ENCODE data around the gene C9orf85.

The C9orf85 gene

DNA sequence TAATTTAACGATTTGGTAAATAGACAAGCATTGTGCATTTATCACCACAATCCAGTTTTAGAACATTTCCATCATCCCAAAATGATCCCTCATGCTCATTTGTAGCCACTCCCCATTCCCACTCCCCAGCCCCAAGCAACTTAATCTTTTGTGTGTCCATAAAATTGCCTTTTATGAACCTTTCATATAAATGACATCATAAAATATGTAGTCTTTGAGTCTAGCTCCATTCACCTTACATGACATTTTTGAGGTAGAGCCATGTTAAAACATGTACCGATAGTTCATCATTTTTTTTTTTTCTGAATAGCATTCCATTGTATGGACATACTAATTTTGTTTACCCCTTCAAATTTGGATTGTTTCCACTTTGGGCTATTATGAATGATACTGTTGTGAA is 70.5 kb downstream of the C9orf85 start:
- DNase-seq (ENCODE audit: low read depth): no peak
- no peak for TF ChIP-seq CTCF (conservative IDR thresholded peaks at IDR 0.05; ENCODE audit: low read depth, low read length)
- no peak overlapping the region for H3K4me3 ChIP-seq (ENCODE audit: low read depth, low read length)

GRCh38 chr9:71984403-71984802 is 73.0 kb downstream of the C9orf85 start:
- peak; percentile 30 for DNase-seq (ENCODE audit: low read depth)
- TF ChIP-seq CTCF (conservative IDR thresholded peaks at IDR 0.05; ENCODE audit: low read depth, low read length): no peak

DNA sequence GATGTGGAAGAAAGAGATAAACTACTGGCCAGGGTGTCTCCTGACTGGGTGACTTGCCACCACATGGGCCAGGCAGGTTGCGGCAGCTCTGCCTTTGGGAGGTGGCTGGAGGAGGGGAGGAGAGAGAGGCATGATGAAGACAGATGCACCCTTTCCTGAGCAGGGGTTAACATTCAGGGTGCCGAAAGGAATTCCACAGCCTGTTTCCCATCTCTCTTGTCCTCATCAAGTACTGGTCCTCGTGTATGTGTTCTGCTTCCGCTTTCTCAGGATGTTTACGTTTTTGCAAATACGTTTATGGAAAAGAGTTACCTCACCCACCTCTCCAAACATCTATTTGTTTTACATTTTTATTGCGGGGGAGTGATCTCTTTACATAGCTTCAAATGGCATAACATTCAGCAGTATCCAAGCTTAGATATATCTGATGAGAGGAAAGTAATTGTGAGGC is 73.4 kb downstream of the C9orf85 start:
- H3K4me3 ChIP-seq (ENCODE audit: low read depth, low read length): no peak overlapping the region
- TF ChIP-seq CTCF (conservative IDR thresholded peaks at IDR 0.05; ENCODE audit: low read depth, low read length): no peak
- DNase-seq (ENCODE audit: low read depth): no peak

More at GRCh38 chr9:71984403-71984802, 73.0 kb downstream of the C9orf85 start:
- H3K4me3 ChIP-seq (ENCODE audit: low read depth, low read length): no peak overlapping the region

DNA sequence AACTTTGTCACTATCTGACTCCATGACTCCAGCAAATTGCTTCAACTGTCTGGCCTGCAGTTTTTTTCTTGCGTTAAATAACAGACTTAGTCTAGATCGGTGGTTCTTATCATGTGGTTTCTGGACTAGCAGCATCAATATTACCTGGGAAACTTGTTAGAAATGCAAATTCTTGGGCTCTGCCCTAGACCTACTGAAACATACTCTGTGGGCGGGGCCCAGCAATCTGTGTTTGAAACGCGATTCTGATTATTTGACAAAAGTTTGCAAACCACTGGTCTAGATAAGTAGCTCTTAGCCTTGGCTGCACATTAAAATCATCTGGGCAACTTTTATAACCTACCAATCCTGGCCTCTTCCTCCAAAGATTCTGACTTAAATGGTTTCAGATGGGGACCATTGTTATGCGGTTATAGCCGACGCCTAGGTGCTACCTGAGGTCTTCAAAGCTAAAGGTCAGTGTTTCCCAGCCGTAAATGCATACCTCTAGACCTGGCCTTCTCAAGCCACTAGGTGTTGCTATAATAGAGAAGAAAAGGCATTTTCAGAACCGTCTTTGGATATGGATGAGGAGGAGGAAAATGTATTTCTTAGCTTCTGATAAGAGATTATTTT is 74.0 kb downstream of the C9orf85 start:
- H3K4me3 ChIP-seq (ENCODE audit: low read depth, low read length): no peak overlapping the region
- TF ChIP-seq CTCF (conservative IDR thresholded peaks at IDR 0.05; ENCODE audit: low read depth, low read length): no peak
- DNase-seq (ENCODE audit: low read depth): peak; percentile 2

DNA sequence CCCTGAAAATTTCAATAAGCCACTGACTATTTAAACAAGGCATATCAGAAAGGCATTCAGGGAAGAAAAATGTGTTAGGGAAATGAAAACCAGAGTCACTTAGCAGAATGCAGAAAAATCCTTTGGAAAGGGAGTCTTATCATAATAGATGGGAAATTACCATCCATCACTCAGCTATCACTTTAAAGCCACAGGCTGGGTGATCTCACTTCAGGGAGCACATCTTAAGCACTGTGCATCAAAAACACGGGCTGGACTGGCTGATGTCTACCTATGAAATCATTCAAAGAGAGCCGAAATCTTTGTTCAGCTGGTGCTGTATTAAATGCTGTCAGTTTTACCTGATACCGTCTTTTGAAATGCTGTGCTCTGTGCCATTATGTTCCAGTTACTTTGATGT is 75.5 kb downstream of the C9orf85 start:
- H3K4me3 ChIP-seq (ENCODE audit: low read depth, low read length): no peak overlapping the region
- no peak for DNase-seq (ENCODE audit: low read depth)
- TF ChIP-seq CTCF (conservative IDR thresholded peaks at IDR 0.05; ENCODE audit: low read depth, low read length): no peak

- no peak for DNase-seq (ENCODE audit: low read depth)
- TF ChIP-seq CTCF (conservative IDR thresholded peaks at IDR 0.05; ENCODE audit: low read depth, low read length): no peak
- H3K4me3 ChIP-seq (ENCODE audit: low read depth, low read length): no peak overlapping the region
Observed at GRCh38 chr9:71987471-71988371, 76.3 kb downstream of the C9orf85 start.
